Naive B cell (primary cell): ENCODE results near the gene CDH23. TPM values are rescaled to one million over a fixed set of nuclear protein-coding genes. Genes with fewer than 3 reads are reported as not detected.

Source experiments
- ATAC-seq, 2 donors: fragments of 150-1000 bp; cut with Tn5 transposase; 2 replicates each; pipeline ENCODE4 v1.10.0; 2021; ENCODE audit warnings: low read depth in 2 of 2, mild to moderate bottlenecking in 2 of 2, moderate library complexity in 2 of 2
- DNase-seq: peaks from one replicate; pipeline ENCODE4 v3.0.0; 2022
- H3K27ac Mint-ChIP-seq, 6 donors: one replicate each; pipeline ENCODE4 v1.8.0; 2020 to 2022; ENCODE audit warnings: mild to moderate bottlenecking in 6 of 6, mixed read lengths in 6 of 6, moderate library complexity in 5 of 6, inconsistent platforms in 2 of 6
- H3K27me3 Mint-ChIP-seq, 3 donors: one replicate each; pipeline ENCODE4 v1.8.0; 2021 to 2022; ENCODE audit warnings: mixed read lengths in 3 of 3, mild to moderate bottlenecking in 1 of 3
- H3K36me3 Mint-ChIP-seq, 2 donors: one replicate each; pipeline ENCODE4 v1.8.0; 2020 to 2022; ENCODE audit warnings: mixed read lengths in 2 of 2, inconsistent platforms in 1 of 2, mild to moderate bottlenecking in 1 of 2
- H3K4me1 Mint-ChIP-seq, 3 donors: one replicate each; pipeline ENCODE4 v1.8.0; 2020 to 2022; ENCODE audit warnings: mixed read lengths in 3 of 3, inconsistent platforms in 1 of 3, mild to moderate bottlenecking in 1 of 3, moderate library complexity in 1 of 3
- H3K4me3 Mint-ChIP-seq, 8 donors: one replicate each; pipeline ENCODE4 v1.8.0; 2020 to 2022; ENCODE audit warnings: mild to moderate bottlenecking in 8 of 8, mixed read lengths in 8 of 8, moderate library complexity in 8 of 8, inconsistent platforms in 2 of 8
- H3K9me3 Mint-ChIP-seq, 7 donors: one replicate each; pipeline ENCODE4 v1.8.0; 2020 to 2022; ENCODE audit warnings: mixed read lengths in 7 of 7, mild to moderate bottlenecking in 5 of 7, inconsistent platforms in 2 of 7, moderate library complexity in 1 of 7
- polyA plus RNA-seq, 6 donors: library from polyadenylated mRNA; unstranded; fragments of 300-500 nt; fragmentation: Illumina TruSeq; gene quantifications; one replicate each; pipeline ENCODE4 v1.2.3, GENCODE V29; 2021; ENCODE audit warnings: low read depth in 6 of 6

The CDH23 gene
- polyA plus RNA-seq, 6 donors from 2014 or later = 0.05 to 0.62 (median 0.21) TPM; not detected in 2

DNA sequence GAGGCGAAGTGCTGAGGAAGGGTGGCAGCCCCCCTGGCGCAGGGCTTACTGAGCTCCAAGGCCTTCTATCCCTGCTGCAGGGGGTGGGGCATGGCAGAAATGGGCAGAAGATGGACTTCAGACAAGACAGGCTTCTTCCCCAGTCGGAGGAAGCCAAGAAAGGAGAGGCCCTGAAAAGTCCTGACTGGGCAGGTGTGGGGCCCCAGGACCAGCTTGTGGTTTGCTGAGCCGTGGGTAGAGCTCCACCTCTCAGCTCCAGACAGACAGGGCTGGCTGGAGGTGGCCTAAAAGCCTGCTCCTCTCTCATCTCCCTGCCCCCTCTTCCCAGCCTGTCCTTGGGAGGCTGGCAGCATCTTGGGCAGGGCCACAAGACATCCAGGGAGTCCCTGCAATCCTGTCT lies 255.2 kb downstream of the CDH23 start:
- H3K4me3 Mint-ChIP-seq = no peak overlapping the region
- H3K27ac Mint-ChIP-seq = peak overlapping the region in 1 of 6 donors; percentile 14
- H3K27me3 Mint-ChIP-seq = peaks cover 0 to 11% (median 7%) of the 10 kb centered on the region in 3 donors
- no peak for DNase-seq
- no peak for ATAC-seq
- no peaks in the 10 kb centered on the region for H3K36me3 Mint-ChIP-seq
- H3K4me1 Mint-ChIP-seq = peaks cover 5 to 8% (median 6%) of the 10 kb centered on the region in 3 donors
- peaks cover 0 to 3% (median 0%) of the 10 kb centered on the region in 7 donors for H3K9me3 Mint-ChIP-seq

DNA sequence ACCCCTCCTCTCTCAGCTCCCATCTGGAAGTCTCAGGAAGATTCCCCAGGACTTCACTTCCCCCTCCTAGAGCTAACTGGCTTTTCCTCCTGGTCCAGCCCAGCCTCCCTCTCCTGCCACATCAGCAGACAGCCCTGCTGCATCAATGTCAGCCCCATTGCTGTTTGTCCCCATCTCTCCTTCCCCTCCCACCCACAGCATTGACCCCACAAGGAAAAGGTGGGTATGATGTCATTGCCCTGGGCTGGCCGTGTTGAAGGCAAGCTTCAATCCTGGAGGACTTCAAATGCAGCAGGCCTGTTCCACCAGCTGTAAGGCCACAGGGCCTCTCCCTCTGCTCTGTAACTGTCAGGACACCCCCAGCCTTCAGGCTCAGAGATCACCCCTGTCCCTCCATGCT lies 256.3 kb downstream of the CDH23 start:
- H3K4me3 Mint-ChIP-seq = no peak overlapping the region

DNA sequence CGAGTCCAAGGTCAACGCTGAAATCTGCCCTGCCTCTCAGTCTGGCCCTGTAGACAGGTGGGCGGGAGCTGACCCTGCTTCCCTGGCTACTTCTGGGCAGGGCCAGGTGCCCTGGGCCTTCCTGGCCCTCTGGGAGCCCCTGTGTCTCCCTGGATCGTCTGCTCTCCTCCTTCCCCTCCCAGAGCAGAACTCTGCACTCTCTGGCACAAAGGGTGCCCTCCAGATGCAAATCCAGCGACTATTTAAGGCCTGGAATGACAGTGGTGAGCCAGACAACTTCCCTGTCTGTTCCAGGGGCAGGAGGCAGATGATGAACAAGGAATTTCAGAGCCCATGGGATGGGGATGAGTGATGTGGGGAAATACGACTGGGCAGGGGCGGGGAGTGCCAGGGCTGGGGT lies 259.5 kb downstream of the CDH23 start:
- no peak for DNase-seq

More for the DNA sequence above, 256.3 kb downstream of the CDH23 start:
- ATAC-seq = no peak
- H3K27me3 Mint-ChIP-seq = peaks cover 0 to 11% (median 7%) of the 10 kb centered on the region in 3 donors
- H3K9me3 Mint-ChIP-seq = peaks cover 0 to 3% (median 0%) of the 10 kb centered on the region in 7 donors
- H3K36me3 Mint-ChIP-seq = no peaks in the 10 kb centered on the region
- H3K27ac Mint-ChIP-seq = peak overlapping the region in 1 of 6 donors; percentile 7
- peaks cover 5 to 8% (median 6%) of the 10 kb centered on the region in 3 donors for H3K4me1 Mint-ChIP-seq
- no peak for DNase-seq

GRCh38 chr10:71657604-71658466 lies 261.1 kb downstream of the CDH23 start:
- DNase-seq (no peak), ATAC-seq (no peak)
- Mint-ChIP-seq H3K4me1 (peaks cover 0 to 8% (median 0%) of the 10 kb centered on the region in 3 donors), H3K27me3 (peaks cover 0 to 10% (median 7%) of the 10 kb centered on the region in 3 donors), H3K4me3 (no peak overlapping the region), H3K9me3 (peaks cover 0 to 8% (median 3%) of the 10 kb centered on the region in 7 donors), H3K36me3 (no peaks in the 10 kb centered on the region), H3K27ac (peak overlapping the region in 1 of 6 donors; percentile 8)

More for the DNA sequence above, 259.5 kb downstream of the CDH23 start:
- peaks cover 0 to 8% (median 0%) of the 10 kb centered on the region in 3 donors for H3K4me1 Mint-ChIP-seq
- H3K4me3 Mint-ChIP-seq = no peak overlapping the region
- ATAC-seq = no peak
- H3K9me3 Mint-ChIP-seq = peaks cover 0 to 7% (median 3%) of the 10 kb centered on the region in 7 donors
- peaks cover 0 to 7% (median 7%) of the 10 kb centered on the region in 3 donors for H3K27me3 Mint-ChIP-seq
- H3K36me3 Mint-ChIP-seq = no peaks in the 10 kb centered on the region
- H3K27ac Mint-ChIP-seq = peak overlapping the region in 1 of 6 donors; percentile 44

- peaks cover 0 to 5% (median 0%) of the 10 kb centered on the region in 3 donors for H3K4me1 Mint-ChIP-seq
- no peak overlapping the region for H3K4me3 Mint-ChIP-seq
- peaks cover 0 to 8% (median 3%) of the 10 kb centered on the region in 7 donors for H3K9me3 Mint-ChIP-seq
- ATAC-seq (no peak), DNase-seq (no peak)
- H3K36me3 Mint-ChIP-seq = no peaks in the 10 kb centered on the region
- no peak overlapping the region for H3K27ac Mint-ChIP-seq
- peaks cover 0 to 16% (median 7%) of the 10 kb centered on the region in 3 donors for H3K27me3 Mint-ChIP-seq
Measured at GRCh38 chr10:71658467-71658745, 261.7 kb downstream of the CDH23 start.

DNA sequence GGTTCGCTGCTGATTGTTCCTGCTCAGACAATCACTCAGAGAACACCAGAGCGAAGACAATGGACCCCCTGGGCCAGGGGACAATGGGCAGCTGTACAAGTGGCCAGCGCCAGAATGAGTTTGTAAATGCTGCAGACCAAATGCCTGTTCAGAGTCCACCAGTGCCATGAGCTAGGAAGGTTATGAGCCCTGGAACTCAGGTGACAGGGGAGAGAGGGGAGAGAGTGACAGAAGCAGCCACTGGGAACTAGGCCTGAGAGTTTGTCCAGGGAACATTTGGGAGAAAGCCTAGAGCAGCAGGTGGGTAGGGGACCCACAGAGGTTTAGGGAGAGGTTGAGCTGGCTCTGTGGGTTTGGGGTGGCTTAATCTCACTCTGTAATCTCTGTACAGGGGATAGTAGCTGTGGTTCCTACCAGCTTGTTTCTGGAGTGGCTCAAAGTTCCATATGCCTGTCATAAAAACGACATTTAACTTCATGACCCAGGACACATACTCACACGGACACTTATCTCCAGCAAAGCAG lies 262.5 kb downstream of the CDH23 start:
- H3K9me3 Mint-ChIP-seq = peaks cover 0 to 8% (median 3%) of the 10 kb centered on the region in 7 donors
- no peak overlapping the region for H3K4me3 Mint-ChIP-seq
- H3K36me3 Mint-ChIP-seq = no peaks in the 10 kb centered on the region
- H3K4me1 Mint-ChIP-seq = peaks cover 0 to 5% (median 0%) of the 10 kb centered on the region in 3 donors
- H3K27me3 Mint-ChIP-seq = peaks cover 0 to 19% (median 7%) of the 10 kb centered on the region in 3 donors
- no peak for ATAC-seq
- no peak for DNase-seq
- peak overlapping the region in 1 of 6 donors; percentile 38 for H3K27ac Mint-ChIP-seq

- Mint-ChIP-seq H3K36me3 (no peaks in the 10 kb centered on the region), H3K4me3 (no peak overlapping the region)
- ATAC-seq = no peak
Measured at GRCh38 chr10:71659737-71660136, 263.0 kb downstream of the CDH23 start.

GRCh38 chr10:71660313-71660712 lies 263.6 kb downstream of the CDH23 start:
- no peak overlapping the region for H3K4me3 Mint-ChIP-seq
- H3K9me3 Mint-ChIP-seq = peaks cover 0 to 7% (median 3%) of the 10 kb centered on the region in 7 donors
- DNase-seq = no peak
- peaks cover 0 to 5% (median 3%) of the 10 kb centered on the region in 3 donors for H3K4me1 Mint-ChIP-seq
- peaks cover 0 to 22% (median 8%) of the 10 kb centered on the region in 3 donors for H3K27me3 Mint-ChIP-seq
- peak in 1 of 2 donors; percentile 30 for ATAC-seq
- H3K36me3 Mint-ChIP-seq = no peaks in the 10 kb centered on the region
- H3K27ac Mint-ChIP-seq = peak overlapping the region in 3 of 6 donors; percentile 8 to 78 (median 72)

More at GRCh38 chr10:71659737-71660136, 263.0 kb downstream of the CDH23 start:
- H3K27me3 Mint-ChIP-seq = peaks cover 0 to 21% (median 8%) of the 10 kb centered on the region in 3 donors
- peaks cover 0 to 5% (median 2%) of the 10 kb centered on the region in 3 donors for H3K4me1 Mint-ChIP-seq
- H3K9me3 Mint-ChIP-seq = peaks cover 0 to 8% (median 3%) of the 10 kb centered on the region in 7 donors
- DNase-seq = no peak
- H3K27ac Mint-ChIP-seq = peak overlapping the region in 1 of 6 donors; percentile 72

GRCh38 chr10:71661060-71661622 lies 264.4 kb downstream of the CDH23 start:
- peaks cover under 1 to 6% (median 5%) of the 10 kb centered on the region in 3 donors for H3K4me1 Mint-ChIP-seq
- H3K36me3 Mint-ChIP-seq = no peaks in the 10 kb centered on the region
- ATAC-seq = no peak
- H3K4me3 Mint-ChIP-seq = no peak overlapping the region
- DNase-seq = no peak
- H3K27me3 Mint-ChIP-seq = peaks cover 0 to 24% (median 5%) of the 10 kb centered on the region in 3 donors
- no peak overlapping the region for H3K27ac Mint-ChIP-seq
- H3K9me3 Mint-ChIP-seq = peaks cover 0 to 7% (median 3%) of the 10 kb centered on the region in 7 donors

DNA sequence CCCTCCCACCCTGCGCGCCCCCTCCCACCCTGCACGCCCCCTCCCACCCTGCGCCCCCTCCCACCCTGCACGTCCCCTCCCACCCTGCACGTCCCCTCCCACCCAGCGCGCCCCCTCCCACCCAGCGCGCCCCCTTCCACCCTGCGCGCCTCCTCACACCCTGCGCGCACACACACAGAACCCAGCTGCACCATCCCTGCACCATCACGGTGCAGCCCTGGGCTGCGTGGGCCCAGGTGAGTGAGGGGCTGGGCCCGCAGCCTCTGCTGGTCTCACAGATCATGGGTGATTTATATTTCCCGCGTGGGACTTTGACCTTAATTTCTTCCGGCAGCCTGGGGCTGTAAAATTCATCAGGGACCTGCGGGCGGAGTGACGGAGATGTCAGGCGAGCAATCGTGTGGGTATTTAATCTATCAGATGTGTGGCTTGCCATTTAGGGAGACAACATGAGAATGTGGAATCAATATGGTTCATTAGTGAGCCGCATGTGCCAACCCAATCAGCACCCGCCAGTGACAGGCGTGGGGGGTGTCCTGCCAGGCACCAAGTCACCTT lies 265.1 kb downstream of the CDH23 start:
- Mint-ChIP-seq H3K4me3 (no peak overlapping the region), H3K27ac (peak overlapping the region in 1 of 6 donors; percentile 47), H3K9me3 (peaks cover 0 to 7% (median 3%) of the 10 kb centered on the region in 7 donors), H3K27me3 (peaks cover 0 to 24% (median 5%) of the 10 kb centered on the region in 3 donors), H3K36me3 (no peaks in the 10 kb centered on the region), H3K4me1 (peaks cover 8 to 14% (median 12%) of the 10 kb centered on the region in 3 donors)
- no peak for ATAC-seq
- DNase-seq = no peak

DNA sequence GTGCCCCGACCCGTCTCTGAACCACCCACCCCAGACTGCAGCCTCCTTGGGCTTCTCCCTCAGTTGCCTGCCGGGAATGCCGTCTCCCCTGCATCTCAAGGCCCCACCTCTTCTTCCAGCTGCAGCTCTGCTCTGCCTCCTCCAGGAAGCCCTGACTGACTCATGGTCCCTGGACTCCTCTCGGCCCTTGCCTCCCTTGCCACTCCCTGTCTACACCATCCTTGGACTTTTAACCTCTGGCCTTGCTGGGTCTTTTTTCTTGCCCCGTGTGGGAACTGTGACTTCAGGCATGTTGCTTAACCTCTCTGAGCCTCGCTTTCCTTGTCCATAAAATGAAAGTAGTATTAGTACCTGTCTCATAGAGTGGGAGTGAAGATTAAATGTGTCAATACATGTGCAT lies 266.6 kb downstream of the CDH23 start:
- Mint-ChIP-seq H3K4me3 (no peak overlapping the region), H3K27ac (no peak overlapping the region), H3K27me3 (peaks cover 5 to 24% (median 5%) of the 10 kb centered on the region in 3 donors), H3K4me1 (peaks cover 20 to 27% (median 21%) of the 10 kb centered on the region in 3 donors), H3K9me3 (peaks cover 0 to 7% (median 3%) of the 10 kb centered on the region in 7 donors), H3K36me3 (no peaks in the 10 kb centered on the region)
- DNase-seq (no peak), ATAC-seq (no peak)

DNA sequence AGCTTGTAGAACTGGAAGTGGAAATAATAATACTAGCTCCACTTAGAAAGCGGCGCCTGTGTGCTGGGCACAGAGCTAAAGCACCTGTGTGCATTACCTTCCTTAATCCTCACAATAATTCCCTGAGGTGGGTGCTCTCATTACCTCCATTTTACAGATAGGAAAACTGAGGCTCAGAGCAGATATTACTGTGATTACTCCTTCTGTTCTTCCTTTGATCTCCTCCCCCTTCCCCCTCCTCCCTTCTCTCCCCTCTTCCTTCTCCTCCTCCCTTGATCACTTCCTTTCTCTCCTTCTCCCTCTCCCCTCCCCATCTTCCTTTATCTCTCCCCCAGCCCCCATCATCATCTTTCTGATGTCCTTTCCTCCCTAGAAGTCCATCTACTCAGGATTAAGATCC lies 267.9 kb downstream of the CDH23 start:
- Mint-ChIP-seq H3K9me3 (peaks cover 0 to 7% (median 3%) of the 10 kb centered on the region in 7 donors), H3K36me3 (no peaks in the 10 kb centered on the region), H3K4me1 (peaks cover 20 to 32% (median 21%) of the 10 kb centered on the region in 3 donors)

GRCh38 chr10:71665456-71665855 lies 268.7 kb downstream of the CDH23 start:
- Mint-ChIP-seq H3K4me1 (peaks cover 19 to 32% (median 20%) of the 10 kb centered on the region in 3 donors), H3K9me3 (peaks cover 0 to 5% (median 2%) of the 10 kb centered on the region in 7 donors), H3K4me3 (no peak overlapping the region), H3K27me3 (peaks cover 5 to 24% (median 5%) of the 10 kb centered on the region in 3 donors), H3K27ac (peak overlapping the region in 2 of 6 donors; percentile 27 to 53), H3K36me3 (no peaks in the 10 kb centered on the region)
- no peak for ATAC-seq
- no peak for DNase-seq

More for the DNA sequence above, 267.9 kb downstream of the CDH23 start:
- peaks cover 5 to 24% (median 5%) of the 10 kb centered on the region in 3 donors for H3K27me3 Mint-ChIP-seq
- peak overlapping the region in 1 of 6 donors; percentile 37 for H3K27ac Mint-ChIP-seq
- peak overlapping the region in 1 of 8 donors; percentile 26 for H3K4me3 Mint-ChIP-seq
- DNase-seq (no peak), ATAC-seq (no peak)
